Psoas muscle (tissue), 8 donors: Measurements from ENCODE around the gene PLPP4. TPM values are rescaled to one million over a fixed set of nuclear protein-coding genes. Genes with fewer than 3 reads are reported as not detected.

Source experiments
- ATAC-seq, 4 donors: fragments of 200-7000 bp; cut with Tn5 transposase; one replicate each; pipeline ENCODE4 v1.9.1; 2020; ENCODE audit warnings: moderate library complexity in 3 of 4, mild to moderate bottlenecking in 2 of 4
- DNase-seq, 2 donors: peaks; one replicate each; pipeline ENCODE4 v3.0.0-alpha.2; 2020
- H3K27ac ChIP-seq: fragments of 200-600 bp; one replicate; pipeline ENCODE4 v1.8.0; 2022
- H3K27me3 ChIP-seq, 3 donors: fragments of 200-600 bp in 1 of 3; one replicate each; pipeline versions ENCODE4 v1.6.1 to v1.8.0; 2013 to 2022; ENCODE audit warnings: low read length in 2 of 3, mild to moderate bottlenecking in 2 of 3, moderate library complexity in 1 of 3; ENCODE audit not compliant: insufficient read depth in 3 of 3
- H3K36me3 ChIP-seq, 2 donors: fragments of 200-600 bp in 1 of 2; one replicate each; pipeline versions ENCODE4 v1.6.1 to v1.8.0; 2013 to 2022; ENCODE audit warnings: low read depth in 1 of 2, mild to moderate bottlenecking in 1 of 2, moderate library complexity in 1 of 2; ENCODE audit not compliant: insufficient read depth in 1 of 2
- H3K4me1 ChIP-seq: fragments of 200-600 bp; one replicate; pipeline ENCODE4 v1.8.0; 2022
- H3K4me3 ChIP-seq: fragments of 200-600 bp; one replicate; pipeline ENCODE4 v1.8.0; 2022; ENCODE audit warnings: mild to moderate bottlenecking
- H3K9me3 ChIP-seq: fragments of 200-600 bp; one replicate; pipeline ENCODE4 v1.8.0; 2022
- WGBS, 3 donors: extraction: QIAGEN DNeasy Blood & Tissue Kit; methylation state at CpG; one replicate each; pipeline versions ENCODE4 v1.1.6 to v1.1.7; 2013; 5-methylcytosine and 5-hydroxymethylcytosine counted together
- intact Hi-C, 2 donors: fragments of 100-400 bp; cut with DNase I; formaldehyde crosslinking; loops; one replicate each; pipeline versions ENCODE4 v1.11.0 to v1.14.2; 2022
- polyA plus RNA-seq, 3 donors: library from polyadenylated mRNA; stranded (reverse); fragments of 200-250 nt; gene quantifications; one replicate each; pipeline ENCODE4 v1.2.3, GENCODE V29; 2013
- total RNA-seq, 4 donors: library from RNA; stranded (reverse); fragmentation: NEBNext Ultra II Directional in 2 of 4; extraction: Animal tissue kit (Norgen Biotek cat#: 25700) in 2 of 4; gene quantifications; one replicate each; pipeline versions ENCODE4 v1.2.1 to v1.2.4, GENCODE V29; 2021 to 2023
- TF ChIP-seq, protein P1 (sequence below): fragments of 200-600 bp; IDR thresholded peaks from one replicate; pipeline ENCODE4 v1.8.0; 2022; ENCODE audit warnings: antibody characterized with exemption
- donor health status: healthy with polysubstance abuse.
- donor health status: DM: no; HTN: no; CAD: no; lungs with moderate emphysema.
- donor health status: Bipolar disorder and iron deficiency.
- donor health status: healthy.
- donor health status: DM: yes; HTN: yes; CAD: no.
- donor health status: DM: no; HTN: no; CAD: no.
- donor health status: DM: no; HTN: no; CAD: no.
- donor health status: DM: yes; HTN: yes; CAD: no.

PLPP4 gene
- total and polyA plus RNA-seq, 7 donors: not detected

DNA sequence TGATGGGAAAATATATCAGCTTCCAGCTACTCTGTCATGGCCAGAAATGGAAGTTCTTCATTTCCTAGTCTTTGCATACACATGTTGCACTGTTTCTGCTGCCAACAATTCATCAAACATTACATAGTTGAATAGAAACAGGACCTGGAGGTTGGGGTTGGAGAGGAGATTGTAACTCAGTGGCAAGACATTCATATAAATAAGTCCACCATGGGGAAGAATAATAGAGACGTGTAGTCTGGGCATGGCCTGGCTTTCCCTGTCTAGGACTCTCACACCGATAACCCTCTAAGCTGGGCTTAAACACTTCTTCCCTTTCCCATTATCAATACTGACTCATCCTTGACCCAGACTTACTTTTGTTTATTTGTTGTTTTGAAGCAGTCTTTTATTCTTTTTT is 155.7 kb downstream of the PLPP4 start:
- DNase-seq (no peak), ATAC-seq (no peak)
- TF ChIP-seq, protein P1, sequence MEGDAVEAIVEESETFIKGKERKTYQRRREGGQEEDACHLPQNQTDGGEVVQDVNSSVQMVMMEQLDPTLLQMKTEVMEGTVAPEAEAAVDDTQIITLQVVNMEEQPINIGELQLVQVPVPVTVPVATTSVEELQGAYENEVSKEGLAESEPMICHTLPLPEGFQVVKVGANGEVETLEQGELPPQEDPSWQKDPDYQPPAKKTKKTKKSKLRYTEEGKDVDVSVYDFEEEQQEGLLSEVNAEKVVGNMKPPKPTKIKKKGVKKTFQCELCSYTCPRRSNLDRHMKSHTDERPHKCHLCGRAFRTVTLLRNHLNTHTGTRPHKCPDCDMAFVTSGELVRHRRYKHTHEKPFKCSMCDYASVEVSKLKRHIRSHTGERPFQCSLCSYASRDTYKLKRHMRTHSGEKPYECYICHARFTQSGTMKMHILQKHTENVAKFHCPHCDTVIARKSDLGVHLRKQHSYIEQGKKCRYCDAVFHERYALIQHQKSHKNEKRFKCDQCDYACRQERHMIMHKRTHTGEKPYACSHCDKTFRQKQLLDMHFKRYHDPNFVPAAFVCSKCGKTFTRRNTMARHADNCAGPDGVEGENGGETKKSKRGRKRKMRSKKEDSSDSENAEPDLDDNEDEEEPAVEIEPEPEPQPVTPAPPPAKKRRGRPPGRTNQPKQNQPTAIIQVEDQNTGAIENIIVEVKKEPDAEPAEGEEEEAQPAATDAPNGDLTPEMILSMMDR: no peak
- Histone ChIP-seq H3K9me3 (peaks cover 21% of the 10 kb centered on the region), H3K36me3 (no peaks in the 10 kb centered on the region), H3K4me3 (no peak overlapping the region), H3K27me3 (no peaks in the 10 kb centered on the region), H3K4me1 (no peaks in the 10 kb centered on the region), H3K27ac (no peak overlapping the region)
- WGBS, 3 donors: 76 to 89% (median 84%) methylated on average over 2 of the region's 2 CpGs
- intact Hi-C loops: no loop called here

DNA sequence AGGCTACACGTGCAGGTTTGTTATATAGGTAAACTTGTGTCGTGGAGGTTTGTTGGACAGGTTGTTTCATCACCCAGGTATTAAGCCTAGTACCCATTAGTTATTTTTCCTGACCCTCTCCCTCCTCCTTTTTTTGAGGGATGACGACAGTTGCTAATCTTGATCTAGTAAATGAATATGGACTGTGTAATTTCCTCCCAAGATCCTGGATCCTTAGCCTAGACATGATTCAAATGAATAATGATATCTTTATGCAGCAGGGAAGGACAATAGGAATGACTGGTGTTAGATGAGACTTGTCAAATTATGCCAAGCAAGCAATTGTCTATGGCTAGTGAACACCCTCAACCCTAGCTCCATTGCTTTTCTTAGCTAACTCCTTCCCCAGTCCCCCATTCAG is 156.2 kb downstream of the PLPP4 start:
- TF ChIP-seq, protein P1: no peak
- H3K4me3 ChIP-seq: no peak overlapping the region
- DNase-seq (no peak), ATAC-seq (no peak)
- intact Hi-C loops: no loop called here
- no peaks in the 10 kb centered on the region for H3K4me1 ChIP-seq
- no peak overlapping the region for H3K27ac ChIP-seq
- H3K9me3 ChIP-seq: peaks cover 21% of the 10 kb centered on the region
- WGBS, 3 donors: 77 to 83% (median 78%) methylated on average over 3 of the region's 3 CpGs
- H3K27me3 ChIP-seq: no peaks in the 10 kb centered on the region
- H3K36me3 ChIP-seq: no peaks in the 10 kb centered on the region

DNA sequence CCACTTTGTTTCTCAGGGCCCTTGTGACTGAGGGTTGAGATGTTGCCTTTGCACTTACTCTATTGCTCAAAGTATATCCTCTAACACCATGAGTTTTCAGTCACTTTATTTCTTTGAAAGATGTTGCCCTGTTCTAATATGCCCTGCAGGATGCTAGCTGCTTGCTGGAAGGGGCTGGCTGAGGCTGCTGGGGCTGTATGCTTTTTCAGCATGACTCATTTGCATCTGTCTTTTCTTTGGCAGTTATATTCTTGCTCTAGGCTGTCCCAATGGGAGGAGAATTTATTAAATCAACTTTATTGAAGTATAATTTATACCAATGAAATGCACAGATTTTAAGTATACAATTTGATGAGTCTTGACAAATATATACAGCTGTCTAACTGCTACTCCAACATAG is 157.7 kb downstream of the PLPP4 start:
- Histone ChIP-seq H3K36me3 (no peaks in the 10 kb centered on the region), H3K9me3 (peaks cover 21% of the 10 kb centered on the region), H3K4me1 (no peaks in the 10 kb centered on the region), H3K27ac (no peak overlapping the region), H3K4me3 (no peak overlapping the region), H3K27me3 (no peaks in the 10 kb centered on the region)
- no peak for ATAC-seq
- intact Hi-C loops: no loop called here
- no peak for DNase-seq
- TF ChIP-seq, protein P1: no peak

DNA sequence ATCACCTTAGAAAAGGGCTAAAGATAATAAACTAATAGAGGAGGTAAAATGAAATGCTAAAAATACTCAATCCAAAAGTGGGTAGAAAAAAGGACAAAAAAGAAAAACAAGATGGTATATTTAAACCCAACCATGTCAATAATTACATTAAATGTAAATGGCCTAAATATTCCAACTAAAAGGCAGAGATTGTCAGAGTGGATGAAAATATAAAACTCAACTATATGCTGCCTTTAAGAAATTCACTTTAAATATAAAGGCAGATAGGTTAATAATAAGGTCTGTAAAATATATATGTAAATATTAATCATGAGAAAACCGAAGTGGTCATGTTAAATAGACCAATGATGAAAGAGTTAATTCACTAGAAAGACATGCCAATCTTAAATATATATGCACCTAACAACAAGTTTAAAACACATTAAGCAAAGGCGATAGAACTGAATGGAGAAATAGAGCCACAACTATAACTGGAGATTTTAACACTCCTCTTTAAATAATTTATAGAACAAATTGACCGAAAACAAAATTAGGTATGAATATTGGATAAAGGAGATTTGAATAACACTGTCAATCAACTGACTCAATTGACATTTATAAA is 159.4 kb downstream of the PLPP4 start:
- Histone ChIP-seq H3K4me3 (no peak overlapping the region), H3K27me3 (no peaks in the 10 kb centered on the region), H3K27ac (no peak overlapping the region), H3K9me3 (peaks cover 21% of the 10 kb centered on the region), H3K36me3 (no peaks in the 10 kb centered on the region), H3K4me1 (no peaks in the 10 kb centered on the region)
- TF ChIP-seq, protein P1: no peak
- 52 to 54% (median 54%) methylated on average over 3 of the region's 3 CpGs for WGBS, 3 donors
- intact Hi-C loops: no loop called here
- ATAC-seq (no peak), DNase-seq (no peak)

DNA sequence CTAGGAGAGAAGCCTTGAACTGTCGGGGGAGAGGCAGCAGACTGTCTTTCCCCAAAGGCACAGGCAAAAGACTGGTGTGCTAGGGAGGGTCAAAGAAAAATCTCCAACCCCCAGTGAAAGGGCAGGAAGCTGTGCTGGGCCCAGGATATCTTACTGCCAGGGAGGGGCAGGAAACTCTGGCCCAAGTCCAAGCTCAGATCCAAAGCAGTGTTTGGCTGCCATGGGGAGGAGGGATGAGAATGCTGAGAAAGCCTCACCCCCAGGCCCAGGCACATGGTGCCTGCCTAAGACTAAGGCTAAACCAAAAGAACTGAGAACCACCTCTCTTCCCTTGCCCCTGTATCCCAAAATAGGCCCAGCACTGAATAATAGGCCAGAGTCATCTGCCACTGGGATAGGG is 171.2 kb downstream of the PLPP4 start:
- no peak for DNase-seq
- H3K27me3 ChIP-seq: no peaks in the 10 kb centered on the region
- H3K9me3 ChIP-seq: no peaks in the 10 kb centered on the region
- WGBS, 3 donors: 31 to 92% (median 63%) methylated on average over 1 of the region's 1 CpG
- intact Hi-C loops: no loop called here
- H3K36me3 ChIP-seq: no peaks in the 10 kb centered on the region
- TF ChIP-seq, protein P1: no peak
- H3K4me3 ChIP-seq: no peak overlapping the region
- ATAC-seq: no peak
- H3K4me1 ChIP-seq: no peaks in the 10 kb centered on the region
- no peak overlapping the region for H3K27ac ChIP-seq
